ENCODE measurements around the gene SLCO6A1. TPM values are rescaled to one million over a fixed set of nuclear protein-coding genes. Genes with fewer than 3 reads are reported as not detected.

The SLCO6A1 gene
- total RNA-seq, 1 donor from 2014 or later: not detected

DNA sequence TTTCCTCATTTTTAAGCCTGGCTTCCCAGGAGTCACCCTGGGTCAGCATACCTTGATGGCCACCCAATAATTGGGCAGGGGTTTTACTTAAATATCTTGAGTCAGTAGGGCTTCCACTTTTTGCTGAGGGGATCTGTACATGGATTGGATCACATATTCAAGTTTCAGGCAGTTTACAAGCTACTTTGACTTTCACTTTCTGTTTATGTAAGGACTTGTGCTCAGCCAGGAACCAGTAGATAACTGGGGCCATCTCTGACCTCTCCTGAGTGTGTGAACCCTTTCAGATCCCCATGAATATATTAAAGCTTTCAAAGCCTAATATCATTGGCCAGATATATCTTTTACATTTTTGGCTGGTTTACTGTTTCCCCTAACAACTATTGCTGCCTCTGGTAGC, 45.1 kb downstream of the SLCO6A1 start:
- TF ChIP-seq, protein P1, sequence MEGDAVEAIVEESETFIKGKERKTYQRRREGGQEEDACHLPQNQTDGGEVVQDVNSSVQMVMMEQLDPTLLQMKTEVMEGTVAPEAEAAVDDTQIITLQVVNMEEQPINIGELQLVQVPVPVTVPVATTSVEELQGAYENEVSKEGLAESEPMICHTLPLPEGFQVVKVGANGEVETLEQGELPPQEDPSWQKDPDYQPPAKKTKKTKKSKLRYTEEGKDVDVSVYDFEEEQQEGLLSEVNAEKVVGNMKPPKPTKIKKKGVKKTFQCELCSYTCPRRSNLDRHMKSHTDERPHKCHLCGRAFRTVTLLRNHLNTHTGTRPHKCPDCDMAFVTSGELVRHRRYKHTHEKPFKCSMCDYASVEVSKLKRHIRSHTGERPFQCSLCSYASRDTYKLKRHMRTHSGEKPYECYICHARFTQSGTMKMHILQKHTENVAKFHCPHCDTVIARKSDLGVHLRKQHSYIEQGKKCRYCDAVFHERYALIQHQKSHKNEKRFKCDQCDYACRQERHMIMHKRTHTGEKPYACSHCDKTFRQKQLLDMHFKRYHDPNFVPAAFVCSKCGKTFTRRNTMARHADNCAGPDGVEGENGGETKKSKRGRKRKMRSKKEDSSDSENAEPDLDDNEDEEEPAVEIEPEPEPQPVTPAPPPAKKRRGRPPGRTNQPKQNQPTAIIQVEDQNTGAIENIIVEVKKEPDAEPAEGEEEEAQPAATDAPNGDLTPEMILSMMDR (conservative IDR thresholded peaks at IDR 0.05; ENCODE audit: low read depth, low read length): no peak
- no peak overlapping the region for H3K4me3 ChIP-seq (ENCODE audit: low read depth, low read length)
- DNase-seq (ENCODE audit: low read depth): no peak

DNA sequence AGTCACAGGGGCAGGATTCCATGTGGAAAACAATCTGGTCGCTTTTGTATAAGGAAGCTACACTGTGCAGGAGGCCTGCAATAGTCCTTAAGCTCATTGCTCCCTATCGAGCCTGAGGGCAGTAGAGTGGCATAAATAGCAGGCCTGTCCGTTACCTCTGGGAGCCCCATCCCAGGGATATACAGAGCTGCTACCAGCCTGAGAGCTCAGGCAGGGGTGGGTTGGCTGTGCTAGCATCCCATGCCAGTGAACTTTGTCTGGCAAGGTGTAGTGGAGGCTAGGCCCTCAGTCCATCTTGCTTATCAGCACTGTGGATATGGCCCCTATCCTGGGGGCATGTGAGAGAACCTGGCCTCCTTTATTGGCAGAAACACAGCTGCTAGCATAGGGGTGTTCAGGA, 47.7 kb downstream of the SLCO6A1 start:
- TF ChIP-seq, protein P1 (conservative IDR thresholded peaks at IDR 0.05; ENCODE audit: low read depth, low read length): no peak
- no peak for DNase-seq (ENCODE audit: low read depth)
- H3K4me3 ChIP-seq (ENCODE audit: low read depth, low read length): no peak overlapping the region

GRCh38 chr5:102450313-102450990, 48.3 kb downstream of the SLCO6A1 start:
- DNase-seq (ENCODE audit: low read depth): no peak
- H3K4me3 ChIP-seq (ENCODE audit: low read depth, low read length): no peak overlapping the region
- TF ChIP-seq, protein P1 (conservative IDR thresholded peaks at IDR 0.05; ENCODE audit: low read depth, low read length): peak; percentile 54

DNA sequence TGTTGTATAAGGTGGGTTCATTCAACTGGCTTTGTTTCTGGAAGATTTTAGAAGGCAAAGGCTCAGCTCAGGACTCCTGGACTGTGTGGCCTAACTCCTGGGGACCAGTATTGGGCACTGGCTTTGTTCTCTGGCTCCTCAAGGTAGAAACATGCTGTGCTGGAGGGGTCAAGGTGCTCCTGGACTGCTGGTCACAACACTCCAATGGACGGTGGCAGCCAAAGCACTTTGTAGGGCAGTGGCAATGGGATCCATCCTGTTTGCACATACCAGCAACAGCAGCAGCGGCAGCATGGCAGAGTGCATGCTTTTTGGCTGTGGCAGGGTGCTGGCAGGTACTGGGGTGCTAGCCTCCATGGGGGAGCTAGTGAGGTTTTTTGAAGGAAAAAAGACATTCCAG, 65.3 kb downstream of the SLCO6A1 start:
- TF ChIP-seq, protein P1 (conservative IDR thresholded peaks at IDR 0.05; ENCODE audit: low read depth, low read length): no peak
- no peak for DNase-seq (ENCODE audit: low read depth)
- no peak overlapping the region for H3K4me3 ChIP-seq (ENCODE audit: low read depth, low read length)

DNA sequence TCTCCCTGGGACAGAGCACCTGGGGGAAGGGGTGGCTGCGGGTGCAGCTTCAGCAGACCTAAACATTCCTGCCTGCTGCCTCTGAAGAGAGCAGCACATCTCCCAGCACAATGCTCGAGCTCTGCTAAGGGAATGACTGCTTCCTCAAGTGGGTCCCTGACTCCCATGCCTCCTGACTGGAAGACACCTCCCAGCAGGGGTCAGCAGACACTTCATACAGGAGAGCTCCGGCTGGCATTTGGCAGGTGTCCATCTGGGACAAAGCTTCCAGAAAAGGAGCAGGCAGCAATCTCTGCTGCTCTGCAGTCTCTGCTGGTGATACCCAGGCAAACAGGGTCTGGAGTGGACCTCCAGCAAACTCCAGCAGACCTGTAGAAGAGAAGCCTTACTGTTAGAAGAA, 77.2 kb downstream of the SLCO6A1 start:
- DNase-seq (ENCODE audit: low read depth): peak; percentile 2
- no peak overlapping the region for H3K4me3 ChIP-seq (ENCODE audit: low read depth, low read length)
- TF ChIP-seq, protein P1 (conservative IDR thresholded peaks at IDR 0.05; ENCODE audit: low read depth, low read length): peak; percentile 64

DNA sequence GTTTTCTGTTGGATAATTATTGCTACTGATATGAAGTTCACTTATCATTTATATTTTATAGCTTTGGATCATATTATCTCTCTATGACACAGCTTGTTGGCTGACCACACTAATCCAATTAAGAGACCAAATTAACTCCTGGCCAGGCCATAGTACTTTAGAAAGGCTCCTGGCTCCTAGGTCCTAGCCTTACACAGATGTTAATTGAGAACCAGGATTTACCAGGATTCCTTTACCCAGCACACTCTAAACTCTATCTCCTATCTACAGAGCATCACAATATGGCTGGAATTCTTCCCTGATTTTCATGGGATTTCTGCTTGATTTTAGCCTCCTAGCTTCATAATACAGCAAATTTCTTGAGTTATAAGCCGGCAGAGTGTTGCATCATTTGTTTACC, 80.3 kb downstream of the SLCO6A1 start:
- no peak for DNase-seq (ENCODE audit: low read depth)
- TF ChIP-seq, protein P1 (conservative IDR thresholded peaks at IDR 0.05; ENCODE audit: low read depth, low read length): no peak
- no peak overlapping the region for H3K4me3 ChIP-seq (ENCODE audit: low read depth, low read length)

- H3K4me3 ChIP-seq (ENCODE audit: low read depth, low read length): no peak overlapping the region
- no peak for DNase-seq (ENCODE audit: low read depth)
- TF ChIP-seq, protein P1 (conservative IDR thresholded peaks at IDR 0.05; ENCODE audit: low read depth, low read length): no peak
Measured at GRCh38 chr5:102414448-102414847, 84.4 kb downstream of the SLCO6A1 start.
